DMS153 treated with DMSO at 0.1 percent for 48 hours (cell line): Measurements from ENCODE around the gene METAP1.
"Not testable (repeated sequence)": the region's sequence is repeated elsewhere in the genome, so short reads cannot be mapped to it uniquely, and the experiment has no call there.

Experiments used
- DNase-seq: peaks from one replicate; lab custom pipeline; 2025; ENCODE audit not compliant: unreplicated experiment; lab: John Stamatoyannopoulos, UW

METAP1 gene

DNA sequence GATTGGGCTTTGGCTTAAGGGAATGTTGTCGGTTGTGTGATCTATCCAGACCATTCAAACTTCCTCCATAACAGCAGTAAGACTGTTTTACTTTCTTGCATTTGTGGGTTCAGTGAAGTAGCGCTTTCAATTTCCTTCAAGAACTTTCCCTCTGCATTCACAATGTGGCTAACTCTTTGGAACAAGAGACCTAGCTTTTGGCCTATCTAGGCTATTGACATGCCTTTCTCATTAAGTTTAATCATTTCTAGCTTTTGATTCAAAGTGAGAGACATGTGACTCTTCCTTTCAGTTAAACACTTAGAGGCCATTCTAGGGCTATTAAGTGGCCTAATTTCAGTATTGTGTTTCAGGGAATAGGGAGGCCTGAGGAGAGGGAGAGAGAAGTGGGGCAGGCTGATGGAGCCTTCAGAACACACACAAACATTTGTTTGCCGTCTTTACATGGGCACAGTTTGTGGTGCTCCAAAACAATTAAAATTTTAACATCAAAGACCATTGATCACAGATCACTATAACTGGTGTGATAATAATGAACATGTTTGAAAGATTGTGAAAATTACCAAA lies 59.0 kb downstream of the METAP1 start:
- DNase-seq = no peak

GRCh38 chr4:99058228-99058627 lies 62.7 kb downstream of the METAP1 start:
- DNase-seq = no peak

GRCh38 chr4:99059550-99059949 lies 64.0 kb downstream of the METAP1 start:
- no peak for DNase-seq

DNA sequence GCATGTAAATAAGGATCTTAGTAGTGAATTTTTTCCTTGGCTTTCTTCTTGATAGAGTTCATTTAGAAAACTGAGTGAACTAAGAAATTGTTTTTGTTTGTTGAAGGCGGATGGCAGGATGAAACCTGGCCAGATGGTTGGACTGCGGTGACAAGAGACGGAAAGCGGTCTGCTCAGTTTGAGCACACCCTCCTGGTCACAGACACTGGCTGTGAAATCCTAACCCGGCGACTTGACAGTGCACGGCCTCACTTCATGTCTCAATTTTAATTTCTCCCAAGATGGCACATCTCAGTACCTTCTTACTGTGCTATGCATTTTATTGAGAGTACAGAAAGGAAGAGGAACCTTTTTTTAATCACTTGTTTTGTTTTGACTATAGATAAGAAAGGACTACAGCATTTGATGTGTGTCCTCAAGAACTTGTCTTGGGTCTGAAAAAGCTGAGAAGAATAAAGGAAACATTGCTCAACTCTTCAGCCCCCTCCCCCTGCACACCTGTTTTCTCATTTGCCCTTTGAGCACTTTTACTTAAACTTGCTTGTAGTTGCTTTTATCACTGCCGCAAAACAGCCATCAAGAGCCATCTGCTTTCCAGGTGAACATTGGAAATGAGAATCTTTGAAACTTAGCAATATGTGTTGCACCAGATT lies 65.7 kb downstream of the METAP1 start:
- DNase-seq = no peak

- DNase-seq = no peak
Observed at GRCh38 chr4:99062120-99062519, 66.6 kb downstream of the METAP1 start.

DNA sequence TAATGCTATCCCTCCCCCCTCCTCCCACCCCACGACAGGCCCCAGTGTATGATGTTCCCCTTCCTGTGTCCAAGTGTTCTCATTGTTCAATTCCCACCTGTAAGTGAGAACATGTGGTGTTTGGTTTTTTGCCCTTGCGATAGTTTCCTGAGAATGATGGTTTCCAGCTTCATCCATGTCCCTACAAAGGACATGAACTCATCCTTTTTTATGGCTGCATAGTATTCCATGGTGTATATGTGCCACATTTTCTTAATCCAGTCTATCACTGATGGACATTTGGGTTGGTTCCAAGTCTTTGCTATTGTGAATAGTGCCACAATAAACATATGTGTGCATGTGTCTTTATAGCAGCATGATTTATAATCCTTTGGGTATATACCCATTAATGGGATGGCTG lies 70.0 kb downstream of the METAP1 start:
- not testable (repeated sequence) for DNase-seq

DNA sequence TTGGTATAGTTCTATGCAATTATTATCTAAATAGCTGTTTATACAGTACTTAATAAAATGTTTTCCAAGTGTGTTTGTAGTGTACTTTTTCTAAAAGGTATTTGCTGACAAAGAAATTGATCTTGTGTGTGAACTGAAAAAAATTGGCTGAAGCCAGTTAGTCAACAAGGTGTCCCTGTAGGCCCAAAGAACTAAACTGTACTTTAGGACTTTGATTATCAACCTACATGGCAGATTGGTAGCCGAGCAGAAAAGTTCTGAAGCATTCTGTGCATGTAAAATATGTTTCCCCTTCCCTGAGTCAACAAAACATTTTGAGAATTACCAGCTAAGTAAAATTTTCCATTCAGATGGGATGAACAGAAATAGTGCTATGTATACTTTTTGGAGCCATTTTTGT lies 72.1 kb downstream of the METAP1 start:
- no peak for DNase-seq

DNA sequence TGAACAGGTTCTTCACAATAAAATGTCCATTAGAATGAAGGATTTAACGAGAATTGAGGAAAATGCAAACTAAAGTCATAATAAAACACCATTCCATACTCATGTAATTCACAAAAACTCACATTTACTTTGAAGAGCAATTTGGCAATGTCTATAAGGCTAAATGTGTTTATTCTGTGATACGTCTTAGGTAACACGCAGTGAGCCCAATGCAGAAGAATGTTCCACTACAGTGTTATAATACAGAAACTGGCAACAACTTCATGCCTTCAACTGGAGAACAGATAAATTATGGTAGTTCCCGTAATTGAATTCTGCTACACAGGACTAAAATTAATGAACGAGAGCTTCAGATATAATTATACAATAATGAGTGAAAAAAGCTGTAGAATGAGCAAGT lies 75.6 kb downstream of the METAP1 start:
- DNase-seq = no peak

GRCh38 chr4:99074816-99075215 lies 79.3 kb downstream of the METAP1 start:
- no peak for DNase-seq

GRCh38 chr4:99076292-99076976 lies 80.9 kb downstream of the METAP1 start:
- DNase-seq = no peak

GRCh38 chr4:99077177-99077576 lies 81.7 kb downstream of the METAP1 start:
- DNase-seq = no peak

DNA sequence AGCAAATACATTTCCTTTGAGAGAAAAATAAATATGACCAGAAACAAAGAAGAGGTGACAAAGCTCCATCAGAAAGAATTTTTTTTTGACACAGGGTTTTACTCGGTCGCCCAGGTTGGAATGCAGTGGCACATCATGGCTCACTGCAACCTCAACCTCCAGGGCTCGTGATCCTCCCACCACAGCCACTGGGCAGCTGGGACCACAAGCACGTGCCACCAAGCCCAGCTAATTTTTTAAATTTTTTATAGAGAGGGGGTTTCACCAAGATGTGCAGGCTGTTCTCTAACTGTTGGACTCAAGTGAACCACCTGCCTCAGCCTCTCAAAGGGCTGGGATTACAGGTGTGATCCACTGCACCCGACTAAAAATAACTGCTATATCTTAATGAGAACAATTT lies 82.8 kb downstream of the METAP1 start:
- no peak for DNase-seq

DNA sequence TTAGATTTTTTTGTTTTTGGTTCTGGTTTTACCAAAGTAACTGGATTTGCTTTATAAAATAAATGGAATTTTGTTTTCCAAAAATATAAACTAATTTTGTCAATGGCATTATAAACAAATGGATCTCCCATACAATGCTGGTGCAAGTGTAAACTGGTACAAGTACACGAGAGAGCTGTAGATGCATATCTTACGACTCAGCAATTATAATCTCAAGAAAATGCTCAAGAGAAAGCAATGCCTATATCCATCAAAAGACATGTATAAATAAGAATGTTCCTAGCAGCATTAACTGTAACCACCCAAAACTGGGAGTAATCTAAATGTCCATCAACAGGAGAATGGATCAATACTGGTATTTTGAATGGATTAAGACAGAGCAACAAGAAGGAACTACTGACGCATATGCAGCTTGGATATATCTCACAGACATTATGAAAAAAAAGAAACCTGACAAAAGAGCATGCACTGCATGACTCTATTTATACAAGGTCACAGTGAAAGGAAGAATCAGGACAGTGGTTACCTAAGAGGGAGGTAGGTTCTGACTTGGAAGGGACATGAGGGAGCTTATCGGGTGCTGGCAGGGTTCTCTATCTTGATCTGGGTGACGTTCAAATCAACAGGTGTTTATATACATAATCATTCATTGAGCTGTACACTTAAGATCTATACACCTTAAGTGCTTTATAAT lies 83.6 kb downstream of the METAP1 start:
- no peak for DNase-seq

DNA sequence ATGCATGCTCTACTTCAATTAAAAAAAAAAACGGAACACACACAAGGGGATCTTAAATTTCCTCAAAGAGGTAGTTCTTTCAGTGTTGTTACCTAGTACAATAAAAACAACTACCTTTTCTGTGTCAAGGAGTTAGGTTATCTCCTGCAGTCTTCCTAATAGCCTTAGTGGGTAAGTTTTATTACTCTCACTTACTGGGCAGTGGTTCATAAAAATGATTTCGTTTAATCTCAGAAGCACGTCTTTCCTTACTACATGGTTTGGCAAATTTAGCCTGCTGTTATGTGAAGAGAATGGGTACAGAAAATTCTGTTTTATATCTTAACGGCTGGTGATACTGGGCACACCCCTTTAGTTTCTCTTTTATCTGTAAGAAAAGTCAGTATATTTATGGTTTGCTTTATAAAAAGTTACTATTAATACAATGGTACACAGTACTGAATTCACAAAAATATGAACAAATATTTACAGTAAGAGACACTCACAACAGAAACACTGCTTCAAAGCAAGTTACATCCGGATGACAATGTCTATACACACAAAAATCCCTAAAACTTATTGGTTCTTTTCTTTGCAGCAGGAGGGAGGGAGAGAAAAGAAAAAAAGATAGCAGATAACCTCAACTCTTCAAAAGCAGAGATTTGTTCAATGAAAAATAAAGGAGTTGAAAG lies 84.2 kb downstream of the METAP1 start:
- no peak for DNase-seq

DNA sequence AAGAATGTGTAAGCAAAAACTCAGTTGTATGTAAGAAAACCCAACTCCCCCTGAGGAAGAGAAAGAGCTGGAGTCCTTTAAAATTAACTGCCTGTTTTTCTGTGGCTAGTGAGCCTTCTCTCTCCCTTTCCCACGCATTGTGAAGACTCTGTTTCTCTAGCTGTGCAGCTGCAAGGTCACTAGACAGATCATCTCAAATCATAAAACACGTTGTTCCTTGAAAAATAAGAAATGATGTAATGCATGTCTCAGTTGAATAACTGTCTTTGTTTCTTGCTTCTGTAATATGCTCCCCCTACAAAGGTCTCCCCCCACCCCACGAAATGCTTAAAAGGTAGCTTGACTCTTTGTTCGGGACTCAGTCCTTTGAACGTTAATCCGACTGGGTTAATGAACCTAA lies 85.3 kb downstream of the METAP1 start:
- DNase-seq = not testable (repeated sequence)

GRCh38 chr4:99082192-99082591 lies 86.7 kb downstream of the METAP1 start:
- no peak for DNase-seq

DNA sequence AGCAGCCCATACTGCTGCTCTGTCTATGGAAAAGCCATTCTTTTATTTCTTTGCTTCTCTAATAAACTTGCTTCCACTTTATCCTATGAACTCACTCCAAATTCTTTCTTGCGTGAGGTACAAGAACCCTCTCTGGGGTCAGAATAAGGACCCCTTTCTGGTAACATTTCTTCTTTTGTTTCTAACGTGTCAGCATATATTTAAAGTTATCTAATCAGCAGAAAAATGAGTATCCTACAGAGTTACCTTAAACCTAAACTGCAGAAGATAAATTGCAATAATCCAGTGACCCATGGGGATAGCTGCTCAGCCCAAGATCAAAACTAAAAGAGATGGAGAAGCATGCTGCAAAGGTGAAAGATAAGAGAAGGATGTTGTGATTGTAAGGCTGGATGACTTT lies 89.1 kb downstream of the METAP1 start:
- no peak for DNase-seq

- no peak for DNase-seq
Observed at GRCh38 chr4:99088023-99088449, 92.5 kb downstream of the METAP1 start.

DNA sequence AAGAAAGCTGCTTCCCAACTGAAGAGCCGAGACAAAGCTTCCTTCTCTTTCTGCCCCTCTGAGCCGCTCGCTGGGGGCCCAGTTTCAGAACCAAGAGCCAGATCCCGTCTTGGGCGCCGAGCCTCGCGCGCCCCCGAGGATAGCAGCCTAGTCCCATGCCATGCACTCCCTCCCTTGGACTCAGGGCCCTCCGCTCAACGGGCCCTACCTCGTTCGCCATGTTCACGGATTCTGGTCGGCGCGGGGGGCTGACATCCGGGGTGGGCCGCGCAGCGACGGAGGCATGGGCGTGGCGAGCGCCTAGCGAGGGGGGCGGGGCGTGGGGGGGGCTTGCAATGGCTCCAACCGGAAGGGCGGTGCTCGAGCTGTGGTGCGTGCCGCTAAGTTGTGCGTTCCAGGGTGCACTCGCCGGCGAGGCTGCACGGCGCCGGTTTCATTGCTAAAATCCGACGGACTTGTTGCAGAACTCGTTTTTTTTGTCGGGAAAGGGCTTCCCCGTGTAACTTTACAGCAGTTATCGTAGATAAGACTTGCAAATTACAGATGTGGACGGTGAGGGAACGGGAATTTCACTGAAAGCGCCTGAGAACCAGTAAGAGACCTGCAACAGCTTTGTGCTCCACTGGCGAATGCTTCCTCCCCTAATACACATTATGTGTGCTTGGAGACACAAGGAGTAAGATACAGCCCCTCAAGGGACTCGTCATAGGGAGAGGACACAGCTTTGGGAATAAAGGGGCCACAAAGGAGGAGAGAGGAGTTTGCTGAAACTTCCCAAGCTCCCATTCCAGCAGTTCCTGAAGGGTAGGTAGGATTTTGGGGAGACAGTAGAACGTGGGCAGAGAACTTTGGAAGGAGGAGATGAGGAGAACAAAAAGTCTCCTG lies 93.2 kb downstream of the METAP1 start, which contains the start of gene ADH5:
Gene ADH5 (minus strand): TSS at position 308 of the 885 bp plus-strand sequence. CDS start 88 bp downstream, at position 220.
- DNase-seq = peak; percentile 53

DNA sequence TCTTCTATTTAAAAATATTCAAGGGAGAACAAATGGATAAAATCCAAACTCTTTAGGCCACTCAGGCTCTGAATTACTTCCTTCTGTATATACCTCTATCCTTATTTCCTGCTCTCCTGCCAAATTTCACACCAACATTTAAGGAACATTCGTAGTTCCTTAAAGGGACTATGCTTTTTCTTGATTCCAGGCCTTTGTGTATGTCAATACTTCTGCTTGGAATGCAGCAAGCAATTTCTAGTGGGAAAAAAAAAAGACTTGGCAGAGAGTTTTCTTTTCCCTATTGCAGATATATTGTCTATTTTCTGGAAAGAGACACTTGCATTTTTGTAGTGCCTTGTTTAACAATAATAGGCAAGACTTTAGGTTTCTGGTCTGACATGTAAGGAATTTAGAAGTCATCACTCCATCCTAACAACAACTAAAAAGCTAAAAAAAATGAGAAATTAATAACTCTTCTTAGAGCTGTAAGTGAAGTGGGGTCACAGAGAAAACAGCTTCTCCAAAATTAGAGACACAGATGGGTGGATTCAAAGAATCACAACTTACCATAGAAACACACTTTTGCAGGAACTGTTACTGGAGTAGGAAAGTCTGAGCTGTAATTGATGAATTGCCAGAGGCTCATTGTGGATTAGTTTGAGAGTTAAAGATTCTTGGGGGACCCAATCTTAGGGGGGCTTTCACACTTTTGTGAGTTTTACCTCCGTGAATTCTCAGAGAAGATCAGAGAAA lies 95.1 kb downstream of the METAP1 start:
- DNase-seq = no peak
